ENCODE results near the gene DNAJC8. TPM values are rescaled to one million over a fixed set of nuclear protein-coding genes. Genes with fewer than 3 reads are reported as not detected.

Gene DNAJC8
- total RNA-seq, 1 donor from 2014 or later: 41.7 TPM

GRCh38 chr1:28173151-28173979 lies 59.5 kb downstream of the DNAJC8 start:
- no peak for DNase-seq (ENCODE audit: low read depth in 2 of 2)

- no peak for DNase-seq (ENCODE audit: low read depth in 2 of 2)
These were observed 60.1 kb downstream of the DNAJC8 start for GRCh38 chr1:28172713-28173150.

GRCh38 chr1:28171246-28171645 lies 61.6 kb downstream of the DNAJC8 start:
- DNase-seq (ENCODE audit: low read depth in 2 of 2): no peak

GRCh38 chr1:28170001-28170596 lies 62.7 kb downstream of the DNAJC8 start:
- peak in 1 of 2 donors; percentile 19 for DNase-seq (ENCODE audit: low read depth in 2 of 2)

- no peak for DNase-seq (ENCODE audit: low read depth in 2 of 2)
These were observed 69.2 kb downstream of the DNAJC8 start for GRCh38 chr1:28163496-28164161.

GRCh38 chr1:28162151-28162550 lies 70.7 kb downstream of the DNAJC8 start:
- DNase-seq (ENCODE audit: low read depth in 2 of 2): no peak

- DNase-seq (ENCODE audit: low read depth in 2 of 2): no peak
These were observed 71.1 kb downstream of the DNAJC8 start for GRCh38 chr1:28161751-28162150.

GRCh38 chr1:28160782-28161266 lies 72.0 kb downstream of the DNAJC8 start:
- peak in 1 of 2 donors; percentile 85 for DNase-seq (ENCODE audit: low read depth in 2 of 2)

GRCh38 chr1:28159680-28160079 lies 73.1 kb downstream of the DNAJC8 start:
- no peak for DNase-seq (ENCODE audit: low read depth in 2 of 2)

GRCh38 chr1:28159243-28159642 lies 73.6 kb downstream of the DNAJC8 start:
- no peak for DNase-seq (ENCODE audit: low read depth in 2 of 2)

- no peak for DNase-seq (ENCODE audit: low read depth in 2 of 2)
These were observed 74.9 kb downstream of the DNAJC8 start for GRCh38 chr1:28157894-28158293.

GRCh38 chr1:28156821-28157220 lies 76.0 kb downstream of the DNAJC8 start:
- DNase-seq (ENCODE audit: low read depth in 2 of 2): no peak

- DNase-seq (ENCODE audit: low read depth in 2 of 2): no peak
These were observed 77.2 kb downstream of the DNAJC8 start for GRCh38 chr1:28155628-28156027.

- DNase-seq (ENCODE audit: low read depth in 2 of 2): no peak
These were observed 78.7 kb downstream of the DNAJC8 start for GRCh38 chr1:28154078-28154594.

Other genes starting within 250 kb of the DNAJC8 start
- gene EYA3, start 144.4 kb downstream of the DNAJC8 start, total RNA-seq: 9.1 and 11.4 TPM in 2 replicates
- gene PTAFR, start 56.3 kb downstream of the DNAJC8 start, total RNA-seq: 0.13 TPM in 2 replicates
- gene ATP5IF1, start 3.1 kb upstream of the DNAJC8 start, total RNA-seq: 85.6 and 121 TPM in 2 replicates
- gene SESN2, start 26.5 kb upstream of the DNAJC8 start, total RNA-seq: 6.4 and 9.0 TPM in 2 replicates
- 19.8 and 25.7 TPM in 2 replicates for gene MED18, start 96.0 kb upstream of the DNAJC8 start, total RNA-seq
- gene PHACTR4, start 136.7 kb upstream of the DNAJC8 start, total RNA-seq: 14.0 and 18.8 TPM in 2 replicates

Data from dermis microvascular lymphatic vessel endothelial cell (primary cell).